Endothelial cell of umbilical vein (primary cell): Measurements from ENCODE around the gene PLB1. TPM values are rescaled to one million over a fixed set of nuclear protein-coding genes. Genes with fewer than 3 reads are reported as not detected.

Experiments used
- BruUV-seq: library from RNA; stranded (reverse); fragments of 400-500 nt; replicated peaks from 2 replicates; lab custom pipeline; 2021; lab: Mats Ljungman, UMichigan
- CTCF ChIA-PET: fragments of 300-600, 350-600 bp; sonication (Branson Sonifier 250); formaldehyde crosslinking; loops from one replicate; lab custom pipeline; 2021; ENCODE audit warnings: antibody characterized with exemption, inconsistent platforms; lab: Charles Lee
- POLR2A ChIA-PET: fragments of 300-600, 350-600 bp; sonication (Branson Sonifier 250); formaldehyde crosslinking; loops from one replicate; lab custom pipeline; 2021; ENCODE audit warnings: antibody characterized with exemption, inconsistent platforms; lab: Charles Lee
- DNase-seq: peaks from one replicate; pipeline ENCODE4 v3.0.0-alpha.2; 2011; ENCODE audit warnings: low read depth, low spot score
- FAIRE-seq: peaks from 2 replicates; lab custom pipeline; 2011; peaks lifted over from hg19 to GRCh38; lab: Jason Lieb, UNC
- H2AFZ ChIP-seq: 2 replicates; pipeline ENCODE4 v1.6.0; 2012; ENCODE audit warnings: low read depth, low read length, control low read depth, inconsistent platforms
- H3K27ac ChIP-seq: 2 replicates; pipeline ENCODE4 v1.5.1; 2011; ENCODE audit warnings: low read depth, mild to moderate bottlenecking, control low read depth, low read length, moderate library complexity; ENCODE audit not compliant: insufficient read depth
- H3K27me3 ChIP-seq, 2 experiments: 2 replicates each; pipeline versions ENCODE4 v1.6.0 to v1.6.1; 2011; ENCODE audit warnings: low read length in 2 of 2, mixed read lengths in 1 of 2; ENCODE audit not compliant: control insufficient read depth in 2 of 2, insufficient read depth in 2 of 2
- H3K36me3 ChIP-seq, 2 experiments: 2 replicates in 1 of 2; 3 replicates in 1 of 2; pipeline ENCODE4 v1.5.1; 2011; ENCODE audit warnings: low read length in 2 of 2, mild to moderate bottlenecking in 1 of 2, moderate library complexity in 1 of 2; ENCODE audit not compliant: control insufficient read depth in 2 of 2, insufficient read depth in 2 of 2; ENCODE audit errors: extremely low read depth in 1 of 2
- H3K4me1 ChIP-seq: 3 replicates; pipeline ENCODE4 v1.5.1; 2011; ENCODE audit warnings: mild to moderate bottlenecking, low read length; ENCODE audit not compliant: control insufficient read depth, insufficient read depth; ENCODE audit errors: extremely low read depth
- H3K4me2 ChIP-seq: 2 replicates; pipeline ENCODE4 v1.6.1; 2011; ENCODE audit warnings: low read length, control low read depth, mixed read lengths; ENCODE audit not compliant: insufficient read depth
- H3K4me3 ChIP-seq, 3 experiments: fragments of 200-600 bp in 1 of 3; sonication (generic), shearing (Covaris generic) in 1 of 3; replicated peaks in 1 of 3; 2 replicates each; pipeline ENCODE4 v1.5.1; 2011 to 2016; ENCODE audit warnings: control low read depth in 3 of 3, low read length in 3 of 3, mild to moderate bottlenecking in 2 of 3, inconsistent platforms in 1 of 3, low read depth in 1 of 3, moderate library complexity in 1 of 3; ENCODE audit not compliant: insufficient read depth in 1 of 3
- H3K79me2 ChIP-seq: 2 replicates; pipeline ENCODE4 v1.6.0; 2012; ENCODE audit warnings: low read length, inconsistent platforms; ENCODE audit not compliant: control insufficient read depth, insufficient read depth
- H3K9ac ChIP-seq: replicated peaks from 2 replicates; pipeline ENCODE3; 2011; ENCODE audit warnings: low read length, control low read depth; ENCODE audit not compliant: insufficient read depth; ENCODE audit errors: extremely low read depth
- H3K9me1 ChIP-seq: replicated peaks from 3 replicates; pipeline ENCODE4 v1.6.0; 2011; ENCODE audit warnings: mild to moderate bottlenecking, low read length; ENCODE audit not compliant: control insufficient read depth, insufficient read depth; ENCODE audit errors: extremely low read depth
- H3K9me3 ChIP-seq: replicated peaks from 2 replicates; pipeline ENCODE4 v1.5.1; 2012; ENCODE audit warnings: low read length, inconsistent platforms; ENCODE audit not compliant: control insufficient read depth, insufficient read depth
- H4K20me1 ChIP-seq: replicated peaks from 2 replicates; pipeline ENCODE3; 2011; ENCODE audit warnings: mild to moderate bottlenecking, low read length; ENCODE audit not compliant: control insufficient read depth, insufficient read depth; ENCODE audit errors: extremely low read depth
- CTCF ChIP-seq, 2 donors: IDR thresholded peaks; 1 replicate in 1 of 2; 2 replicates in 1 of 2; pipeline ENCODE4 v1.5.1; 2011; ENCODE audit warnings: low read length in 2 of 2, mild to moderate bottlenecking in 2 of 2, moderate library complexity in 2 of 2, control low read depth in 1 of 2, inconsistent platforms in 1 of 2, low read depth in 1 of 2; ENCODE audit not compliant: insufficient read depth in 1 of 2; ENCODE audit errors: extremely low read depth in 1 of 2
- EZH2 ChIP-seq: IDR thresholded peaks from 2 replicates; pipeline ENCODE4 v1.6.1; 2012; ENCODE audit warnings: borderline replicate concordance, low read depth, mild to moderate bottlenecking, moderate library complexity, low read length, inconsistent platforms; ENCODE audit not compliant: severe bottlenecking
- FOS ChIP-seq: IDR thresholded peaks from 2 replicates; pipeline ENCODE4 v1.6.1; 2011; ENCODE audit warnings: mild to moderate bottlenecking, low read length, moderate library complexity, borderline replicate concordance; ENCODE audit not compliant: insufficient read depth
- GATA2 ChIP-seq: IDR thresholded peaks from 2 replicates; pipeline ENCODE4 v1.7.0; 2011; ENCODE audit warnings: low read depth, mild to moderate bottlenecking, moderate library complexity, mixed read lengths, low read length; ENCODE audit not compliant: insufficient read length, insufficient read depth
- JUN ChIP-seq: IDR thresholded peaks from 2 replicates; pipeline ENCODE4 v1.6.1; 2011; ENCODE audit warnings: borderline replicate concordance, low read depth; ENCODE audit not compliant: insufficient read length, insufficient read depth
- MAX ChIP-seq: IDR thresholded peaks from 2 replicates; pipeline ENCODE4 v1.6.1; 2011; ENCODE audit not compliant: insufficient read depth, insufficient read length
- MYC ChIP-seq: IDR thresholded peaks from one replicate; pipeline ENCODE4 v1.6.1; 2011; ENCODE audit warnings: mild to moderate bottlenecking, low read depth, low read length
- POLR2A ChIP-seq: IDR thresholded peaks from 2 replicates; pipeline ENCODE4 v1.6.1; 2012; ENCODE audit warnings: low read depth, mild to moderate bottlenecking, control low read depth, low read length
- POLR2AphosphoS5 ChIP-seq: IDR thresholded peaks from 2 replicates; pipeline ENCODE4 v1.6.1; 2012; ENCODE audit warnings: low read depth, mild to moderate bottlenecking, control low read depth, low read length, moderate library complexity; ENCODE audit not compliant: insufficient read depth
- dilution Hi-C: fragments of 300-500 bp; cut with MboI; formaldehyde crosslinking; loops from one replicate; pipeline ENCODE4 v1.15.0; 2019; ENCODE audit warnings: low sequenced_read_pairs; ENCODE audit not compliant: extremely low pct_ligation_motif_present
- intact Hi-C: fragments of 100-400 bp; cut with micrococcal nuclease; formaldehyde crosslinking; loops from one replicate; pipeline ENCODE4 v1.10.0; 2022
- polyA plus RNA-seq, 4 experiments: library from polyadenylated mRNA; depleted of rRNA in 3 of 4; stranded (reverse) in 3 of 4; unstranded in 1 of 4; fragments of >200 nt; gene quantifications; 2 replicates each; pipeline versions ENCODE4 v1.2.1 to v1.2.3, GENCODE V29; 2011 to 2012; ENCODE audit warnings: missing spikeins in 1 of 4
- total RNA-seq: library from RNA; stranded (reverse); gene quantifications from 2 replicates; pipeline ENCODE4 v1.2.3, GENCODE V29; 2021

The PLB1 gene
- total and polyA plus RNA-seq, 2 donors (not counting 3 experiments of a cell fraction or from before 2014, with no cell fraction given): 0.75 to 0.80 TPM

- Histone ChIP-seq H3K4me2 (no peak overlapping the region), H3K4me1 (peaks cover 19% of the 10 kb centered on the region), H3K9me3 (no peaks in the 10 kb centered on the region), H3K4me3 (no peak overlapping the region), H3K27me3 (no peaks in the 10 kb centered on the region), H3K9ac (no peak overlapping the region), H3K36me3 (no peaks in the 10 kb centered on the region), H2AFZ (no peak overlapping the region), H3K9me1 (no peaks in the 10 kb centered on the region), H3K79me2 (no peaks in the 10 kb centered on the region), H3K27ac (no peak overlapping the region), H4K20me1 (no peaks in the 10 kb centered on the region)
- TF ChIP-seq MAX (no peak), POLR2A (no peak), JUN (no peak), CTCF (IDR thresholded peaks at IDR 0.05; ENCODE audit: extremely low read depth in 1 of 2, insufficient read depth in 1 of 2, low read depth in 1 of 2, low read length in 2 of 2) (no peak), EZH2 (no peak), MYC (no peak), GATA2 (no peak), POLR2AphosphoS5 (no peak), FOS (no peak)
- no peak for FAIRE-seq
- intact Hi-C loops (no loop called here), dilution Hi-C loops (no loop called here)
- no peak for DNase-seq
- CTCF ChIA-PET: interaction anchor here (0.9 kb wide), 1 partner anchor 693 kb away, joined by 4 read pairs; no protein-coding TSS in a partner anchor
- BruUV-seq: no TSS peak
- POLR2A ChIA-PET: no interaction called here
Observed at GRCh38 chr2:28447086-28447485, 48.8 kb upstream of the PLB1 start.
